Fibroblast of mammary gland (primary cell): ENCODE data around the gene GRIP1.

ENCODE experiments used
- DNase-seq: peaks from one replicate; pipeline ENCODE4 v3.0.0-alpha.2; 2010; ENCODE audit warnings: low read depth
- H3K4me3 ChIP-seq: 2 replicates; pipeline ENCODE4 v1.5.1; 2011; ENCODE audit warnings: low read depth, mild to moderate bottlenecking, low read length, moderate library complexity; ENCODE audit not compliant: control insufficient read depth
- TF ChIP-seq, protein P1 (sequence below): conservative IDR thresholded peaks from 2 replicates; pipeline ENCODE4 v1.5.1; 2011; ENCODE audit warnings: low read depth, low read length, inconsistent platforms; ENCODE audit not compliant: control insufficient read depth, insufficient read depth

GRIP1 gene

DNA sequence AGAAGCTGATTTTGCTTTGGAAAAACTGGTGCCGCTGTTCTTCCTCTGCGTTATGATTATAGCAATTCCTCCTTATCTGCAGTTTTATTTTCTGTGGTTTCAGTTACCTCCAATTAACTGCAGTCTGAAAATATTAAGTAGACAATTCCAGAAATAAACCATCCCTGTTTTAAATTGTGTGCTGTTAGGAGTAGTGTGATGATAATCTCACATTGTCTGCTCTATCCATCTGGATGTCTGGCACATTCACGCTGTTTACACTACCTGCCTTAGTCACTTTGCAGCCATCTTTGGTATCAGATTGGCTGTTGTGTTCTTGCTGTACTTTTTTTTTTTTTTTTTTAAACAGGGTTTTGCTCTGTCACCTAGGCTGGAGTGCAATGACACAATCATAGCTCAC lies 141.0 kb downstream of the GRIP1 start:
- TF ChIP-seq, protein P1, sequence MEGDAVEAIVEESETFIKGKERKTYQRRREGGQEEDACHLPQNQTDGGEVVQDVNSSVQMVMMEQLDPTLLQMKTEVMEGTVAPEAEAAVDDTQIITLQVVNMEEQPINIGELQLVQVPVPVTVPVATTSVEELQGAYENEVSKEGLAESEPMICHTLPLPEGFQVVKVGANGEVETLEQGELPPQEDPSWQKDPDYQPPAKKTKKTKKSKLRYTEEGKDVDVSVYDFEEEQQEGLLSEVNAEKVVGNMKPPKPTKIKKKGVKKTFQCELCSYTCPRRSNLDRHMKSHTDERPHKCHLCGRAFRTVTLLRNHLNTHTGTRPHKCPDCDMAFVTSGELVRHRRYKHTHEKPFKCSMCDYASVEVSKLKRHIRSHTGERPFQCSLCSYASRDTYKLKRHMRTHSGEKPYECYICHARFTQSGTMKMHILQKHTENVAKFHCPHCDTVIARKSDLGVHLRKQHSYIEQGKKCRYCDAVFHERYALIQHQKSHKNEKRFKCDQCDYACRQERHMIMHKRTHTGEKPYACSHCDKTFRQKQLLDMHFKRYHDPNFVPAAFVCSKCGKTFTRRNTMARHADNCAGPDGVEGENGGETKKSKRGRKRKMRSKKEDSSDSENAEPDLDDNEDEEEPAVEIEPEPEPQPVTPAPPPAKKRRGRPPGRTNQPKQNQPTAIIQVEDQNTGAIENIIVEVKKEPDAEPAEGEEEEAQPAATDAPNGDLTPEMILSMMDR = no peak
- no peak overlapping the region for H3K4me3 ChIP-seq
- no peak for DNase-seq

DNA sequence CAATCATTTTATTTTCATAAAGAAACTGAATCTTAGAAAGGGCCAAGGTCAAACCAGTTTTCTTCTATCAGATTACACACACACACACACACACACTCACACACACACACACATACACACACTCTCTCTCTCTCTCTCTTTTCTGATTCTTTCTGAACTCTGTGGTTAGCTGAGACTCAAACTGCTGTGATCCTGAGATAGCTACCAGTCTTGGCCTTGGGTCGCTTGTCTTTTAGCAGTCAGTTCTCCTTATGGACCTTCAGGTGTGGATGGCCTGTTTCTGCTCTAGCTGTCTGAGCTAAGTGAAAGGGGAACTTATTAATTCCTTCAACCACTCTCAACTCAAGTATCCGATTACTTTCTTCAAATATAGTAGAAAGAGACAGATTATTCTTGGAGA lies 145.1 kb downstream of the GRIP1 start:
- TF ChIP-seq, protein P1 = no peak
- H3K4me3 ChIP-seq = no peak overlapping the region
- DNase-seq = no peak

DNA sequence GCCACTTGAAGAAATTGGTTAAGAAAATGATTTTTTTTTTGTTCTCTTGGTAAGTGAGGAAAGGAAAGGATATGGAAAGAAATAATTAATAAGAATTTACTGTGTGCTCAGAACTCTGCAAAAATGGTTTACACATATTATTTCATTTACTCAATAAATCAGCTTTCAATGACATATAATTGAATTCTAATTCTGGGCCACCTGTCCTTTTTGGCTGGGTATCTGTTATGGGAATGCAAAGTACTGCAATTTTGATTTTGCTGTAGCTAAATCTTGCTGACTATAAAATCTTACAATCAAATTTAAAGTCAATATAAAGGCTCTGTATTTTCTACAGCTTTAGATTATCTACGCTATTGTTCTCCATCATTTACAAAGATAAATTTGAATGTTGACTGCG lies 147.1 kb downstream of the GRIP1 start:
- TF ChIP-seq, protein P1 = no peak
- DNase-seq = no peak
- no peak overlapping the region for H3K4me3 ChIP-seq

DNA sequence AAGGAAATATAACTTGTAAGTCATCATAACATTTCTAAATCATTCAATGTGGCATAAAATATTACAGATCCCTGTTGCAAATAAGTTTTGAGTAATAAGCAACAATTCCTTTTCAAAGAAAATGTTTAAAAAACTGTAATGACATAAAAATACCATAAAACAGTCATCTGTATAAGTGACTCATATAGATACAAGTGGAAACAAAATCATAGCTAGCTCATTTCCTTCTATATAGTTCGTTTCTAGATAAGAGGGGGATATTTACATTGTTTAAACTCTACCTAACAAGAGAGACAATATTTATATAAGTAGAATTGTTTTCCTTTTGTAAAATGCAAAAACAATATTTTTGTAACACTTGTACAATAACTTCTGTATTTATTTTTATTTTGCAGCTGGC lies 148.9 kb downstream of the GRIP1 start:
- TF ChIP-seq, protein P1 = no peak
- H3K4me3 ChIP-seq = no peak overlapping the region
- no peak for DNase-seq

DNA sequence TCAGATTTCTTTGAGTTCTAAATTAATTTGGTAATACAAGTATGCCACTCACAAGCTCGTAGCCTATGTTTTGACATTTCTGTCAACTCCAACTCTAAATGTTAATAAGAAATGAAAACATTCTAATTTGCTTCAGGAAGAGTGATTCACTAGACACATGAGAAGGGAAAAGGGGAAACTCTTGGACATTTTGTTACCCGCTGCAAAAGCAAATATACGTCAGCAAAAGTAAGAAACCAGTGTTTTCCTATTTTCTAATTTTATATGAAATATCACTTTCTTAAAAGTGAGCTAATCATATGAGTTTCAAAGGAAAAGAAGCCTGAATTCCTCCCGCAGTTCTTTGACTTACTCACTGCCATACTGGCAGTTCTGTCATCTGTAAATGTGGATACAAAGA lies 162.3 kb downstream of the GRIP1 start:
- H3K4me3 ChIP-seq = no peak overlapping the region
- TF ChIP-seq, protein P1 = no peak
- no peak for DNase-seq

DNA sequence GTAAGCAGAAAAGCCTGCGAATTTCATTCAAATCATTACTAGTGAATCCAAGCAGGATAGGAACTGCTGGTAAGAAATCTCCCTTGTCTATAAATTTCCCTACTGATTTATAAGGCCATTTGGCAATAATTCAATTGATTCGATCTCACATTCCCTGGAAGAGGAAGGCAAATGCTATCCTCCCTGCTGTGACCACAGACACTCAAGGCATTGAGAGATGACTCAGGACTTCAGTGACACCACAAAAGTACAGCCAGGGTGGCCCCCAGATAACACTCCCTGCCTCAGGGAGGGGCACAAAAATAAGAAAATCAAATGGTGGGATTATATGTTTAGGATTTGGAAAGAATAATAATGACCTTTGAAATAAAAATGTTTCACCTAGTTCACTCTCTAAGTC lies 162.7 kb downstream of the GRIP1 start:
- no peak for DNase-seq
- no peak overlapping the region for H3K4me3 ChIP-seq
- TF ChIP-seq, protein P1 = no peak

DNA sequence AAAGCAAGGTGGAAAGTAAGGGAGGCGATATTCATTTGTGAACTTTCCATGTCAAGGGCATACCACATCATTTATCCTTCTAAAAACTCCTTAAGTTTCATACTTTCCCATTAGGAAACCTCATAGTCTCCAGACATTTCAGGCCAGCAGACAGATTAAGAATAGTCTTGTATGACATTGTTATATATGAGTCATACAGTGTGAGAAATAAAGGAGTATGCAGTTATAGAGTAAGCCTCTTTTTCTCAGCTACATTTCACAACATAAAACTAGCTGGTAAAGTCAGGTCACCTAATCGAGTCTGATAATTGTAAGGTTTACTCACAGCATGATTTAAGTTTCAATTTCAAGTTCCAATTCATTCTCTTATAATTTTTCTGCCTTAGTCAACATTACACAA lies 164.3 kb downstream of the GRIP1 start:
- H3K4me3 ChIP-seq = no peak overlapping the region
- TF ChIP-seq, protein P1 = no peak

More for the DNA sequence above, 164.3 kb downstream of the GRIP1 start:
- DNase-seq = peak; percentile 42
